Natural killer cell treated with Interleukin-12 subunit alpha and Interleukin-12 subunit beta and Interleukin-15 and Interleukin-18, amount 100 ng/mL, for 72 hours (primary cell): ENCODE results near the gene CRY2. TPM values are rescaled to one million over a fixed set of nuclear protein-coding genes. Genes with fewer than 3 reads are reported as not detected.

Experiments used
- ATAC-seq, 2 donors: fragments of 150-1000 bp; cut with Tn5 transposase in 1 of 2; sonication (Bioruptor Pico), chemical (Tn5 transposase) in 1 of 2; 2 replicates each; pipeline ENCODE4 v1.10.0; 2021
- DNase-seq: peaks from one replicate; pipeline ENCODE4 v3.0.0; 2022; ENCODE audit warnings: low spot score
- H3K27ac Mint-ChIP-seq, 2 donors: 1 replicate in 1 of 2; 2 replicates in 1 of 2; pipeline ENCODE4 v1.8.0; 2022; ENCODE audit warnings: mixed read lengths in 2 of 2, mild to moderate bottlenecking in 1 of 2, moderate library complexity in 1 of 2
- H3K27me3 Mint-ChIP-seq, 2 donors: 1 replicate in 1 of 2; 2 replicates in 1 of 2; pipeline ENCODE4 v1.8.0; 2022; ENCODE audit warnings: mixed read lengths in 2 of 2
- H3K36me3 Mint-ChIP-seq: one replicate; pipeline ENCODE4 v1.8.0; 2022; ENCODE audit warnings: mixed read lengths
- H3K4me1 Mint-ChIP-seq, 2 donors: 1 replicate in 1 of 2; 2 replicates in 1 of 2; pipeline ENCODE4 v1.8.0; 2022; ENCODE audit warnings: low read depth in 2 of 2, mixed read lengths in 2 of 2, mild to moderate bottlenecking in 1 of 2
- H3K4me3 Mint-ChIP-seq: one replicate; pipeline ENCODE4 v1.8.0; 2022; ENCODE audit warnings: mixed read lengths
- H3K9me3 Mint-ChIP-seq: 2 replicates; pipeline ENCODE4 v1.8.0; 2022; ENCODE audit warnings: mixed read lengths
- total RNA-seq, 2 donors: library from RNA; stranded (reverse); gene quantifications; one replicate each; pipeline ENCODE4 v1.2.3, GENCODE V29; 2022

Gene CRY2
- total RNA-seq, 2 donors from 2014 or later = 22.8 to 28.5 TPM

GRCh38 chr11:45920531-45921477, 73.5 kb downstream of the CRY2 start:
- Mint-ChIP-seq H3K4me3 (peak overlapping the region; percentile 55), H3K9me3 (no peaks in the 10 kb centered on the region), H3K27ac (peak overlapping the region in 1 of 2 donors; percentile 68), H3K36me3 (no peaks in the 10 kb centered on the region), H3K27me3 (peaks cover 7 to 10% of the 10 kb centered on the region in 2 donors), H3K4me1 (peaks cover 11 to 32% of the 10 kb centered on the region in 2 donors)
- no peak for ATAC-seq
- peak; percentile 28 for DNase-seq

- peak overlapping the region; percentile 55 for H3K4me3 Mint-ChIP-seq
- peak; percentile 35 for DNase-seq
- no peak for ATAC-seq
- H3K4me1 Mint-ChIP-seq = peaks cover 4 to 24% of the 10 kb centered on the region in 2 donors
- no peaks in the 10 kb centered on the region for H3K9me3 Mint-ChIP-seq
- peak overlapping the region in 1 of 2 donors; percentile 68 for H3K27ac Mint-ChIP-seq
- H3K27me3 Mint-ChIP-seq = peaks cover 7 to 10% of the 10 kb centered on the region in 2 donors
- H3K36me3 Mint-ChIP-seq = no peaks in the 10 kb centered on the region
Measured at GRCh38 chr11:45921561-45922424, 74.5 kb downstream of the CRY2 start.

GRCh38 chr11:45922425-45923082, 75.3 kb downstream of the CRY2 start, which contains the start of gene LARGE2:
TSS of gene LARGE2 (plus strand) at chr11:45922656. CDS start at chr11:45922883, 227 bp downstream.
- Mint-ChIP-seq H3K27ac (peak within 1 kb of the TSS in 1 of 2 donors; percentile 68), H3K4me3 (peak within 1 kb of the TSS; percentile 65), H3K9me3 (no peaks in the 10 kb centered on the region), H3K4me1 (peaks cover 8 to 25% of the 10 kb centered on the region in 2 donors), H3K27me3 (peaks cover 7 to 10% of the 10 kb centered on the region in 2 donors), H3K36me3 (no peaks in the 10 kb centered on the region)
- DNase-seq (no peak), ATAC-seq (no peak)

- ATAC-seq = no peak
- Mint-ChIP-seq H3K27ac (no peak overlapping the region), H3K9me3 (no peaks in the 10 kb centered on the region), H3K36me3 (no peaks in the 10 kb centered on the region), H3K4me3 (peak overlapping the region; percentile 21), H3K27me3 (peaks cover 7 to 10% of the 10 kb centered on the region in 2 donors), H3K4me1 (peaks cover 6 to 18% of the 10 kb centered on the region in 2 donors)
- no peak for DNase-seq
Measured at GRCh38 chr11:45924036-45924915, 77.0 kb downstream of the CRY2 start.

GRCh38 chr11:45924927-45925326, 77.7 kb downstream of the CRY2 start:
- peaks cover 7 to 10% of the 10 kb centered on the region in 2 donors for H3K27me3 Mint-ChIP-seq
- H3K9me3 Mint-ChIP-seq = no peaks in the 10 kb centered on the region
- DNase-seq = no peak
- no peaks in the 10 kb centered on the region for H3K36me3 Mint-ChIP-seq
- no peak overlapping the region for H3K27ac Mint-ChIP-seq
- H3K4me1 Mint-ChIP-seq = peaks cover 9 to 22% of the 10 kb centered on the region in 2 donors
- ATAC-seq = no peak
- H3K4me3 Mint-ChIP-seq = no peak overlapping the region

GRCh38 chr11:45925550-45925949, 78.3 kb downstream of the CRY2 start:
- Mint-ChIP-seq H3K27ac (no peak overlapping the region), H3K4me1 (peaks cover 15 to 28% of the 10 kb centered on the region in 2 donors), H3K9me3 (no peaks in the 10 kb centered on the region), H3K36me3 (no peaks in the 10 kb centered on the region), H3K27me3 (peaks cover 7 to 10% of the 10 kb centered on the region in 2 donors), H3K4me3 (no peak overlapping the region)
- DNase-seq (no peak), ATAC-seq (no peak)

- no peaks in the 10 kb centered on the region for H3K9me3 Mint-ChIP-seq
- H3K27ac Mint-ChIP-seq = no peak overlapping the region
- ATAC-seq = no peak
- peaks cover 16 to 29% of the 10 kb centered on the region in 2 donors for H3K4me1 Mint-ChIP-seq
- H3K4me3 Mint-ChIP-seq = no peak overlapping the region
- peaks cover 7 to 10% of the 10 kb centered on the region in 2 donors for H3K27me3 Mint-ChIP-seq
- DNase-seq = no peak
- no peaks in the 10 kb centered on the region for H3K36me3 Mint-ChIP-seq
Measured at GRCh38 chr11:45926001-45926401, 78.7 kb downstream of the CRY2 start.

GRCh38 chr11:45926536-45927331, 79.5 kb downstream of the CRY2 start:
- H3K4me1 Mint-ChIP-seq = peaks cover 22 to 29% of the 10 kb centered on the region in 2 donors
- H3K27ac Mint-ChIP-seq = no peak overlapping the region
- DNase-seq (no peak), ATAC-seq (no peak)
- H3K9me3 Mint-ChIP-seq = no peaks in the 10 kb centered on the region
- peaks cover 7% of the 10 kb centered on the region in 2 donors for H3K27me3 Mint-ChIP-seq
- no peak overlapping the region for H3K4me3 Mint-ChIP-seq
- H3K36me3 Mint-ChIP-seq = no peaks in the 10 kb centered on the region

- peak in 1 of 2 donors; percentile 46 for ATAC-seq
- H3K9me3 Mint-ChIP-seq = no peaks in the 10 kb centered on the region
- no peak for DNase-seq
- no peak overlapping the region for H3K4me3 Mint-ChIP-seq
- H3K36me3 Mint-ChIP-seq = no peaks in the 10 kb centered on the region
- H3K27ac Mint-ChIP-seq = no peak overlapping the region
- peaks cover 22 to 29% of the 10 kb centered on the region in 2 donors for H3K4me1 Mint-ChIP-seq
- H3K27me3 Mint-ChIP-seq = peaks cover 7% of the 10 kb centered on the region in 2 donors
Measured at GRCh38 chr11:45927332-45927683, 80.0 kb downstream of the CRY2 start.

- peaks cover 7% of the 10 kb centered on the region in 2 donors for H3K27me3 Mint-ChIP-seq
- peaks cover 22 to 29% of the 10 kb centered on the region in 2 donors for H3K4me1 Mint-ChIP-seq
- ATAC-seq (no peak), DNase-seq (no peak)
- H3K4me3 Mint-ChIP-seq = no peak overlapping the region
- H3K36me3 Mint-ChIP-seq = no peaks in the 10 kb centered on the region
- H3K9me3 Mint-ChIP-seq = no peaks in the 10 kb centered on the region
- H3K27ac Mint-ChIP-seq = no peak overlapping the region
Measured at GRCh38 chr11:45927684-45928413, 80.6 kb downstream of the CRY2 start.

GRCh38 chr11:45928535-45929215, 81.4 kb downstream of the CRY2 start:
- no peaks in the 10 kb centered on the region for H3K9me3 Mint-ChIP-seq
- peaks cover 22 to 25% of the 10 kb centered on the region in 2 donors for H3K4me1 Mint-ChIP-seq
- no peak for DNase-seq
- no peak overlapping the region for H3K27ac Mint-ChIP-seq
- ATAC-seq = no peak
- no peaks in the 10 kb centered on the region for H3K36me3 Mint-ChIP-seq
- H3K27me3 Mint-ChIP-seq = peaks cover 4 to 7% of the 10 kb centered on the region in 2 donors
- H3K4me3 Mint-ChIP-seq = no peak overlapping the region
